Measurements from ENCODE around the gene RLIM. TPM values are rescaled to one million over a fixed set of nuclear protein-coding genes. Genes with fewer than 3 reads are reported as not detected.
A peak's percentile ranks its signal among the peaks of the same experiment; 100 is the strongest.

Gene RLIM
- total RNA-seq, 2 donors from 2014 or later = 25.9 to 46.0 TPM

GRCh38 chrX:74536152-74536831 is 78.1 kb downstream of the RLIM start:
- peak overlapping the region; percentile 78 for H3K4me3 ChIP-seq
- no peaks in the 10 kb centered on the region for H3K27me3 ChIP-seq (replicated peaks; ENCODE audit: insufficient read depth)
- no peaks in the 10 kb centered on the region for H3K9me3 ChIP-seq
- H3K4me1 ChIP-seq (ENCODE audit: control insufficient read depth in 1 of 2, low read depth in 2 of 2) = peaks cover 0 to 12% of the 10 kb centered on the region in 2 donors
- ATAC-seq (ENCODE audit: insufficient number of reproducible peaks, low FRiP score, low read depth) (peak; percentile 77), DNase-seq (ENCODE audit: low spot score) (peak; percentile 60)
- H3K36me3 ChIP-seq = no peaks in the 10 kb centered on the region
- peak overlapping the region; percentile 85 to 93 for H3K27ac ChIP-seq
- peak; percentile 55 for TF ChIP-seq CTCF (IDR thresholded peaks at IDR 0.05)

- H3K27me3 ChIP-seq (replicated peaks; ENCODE audit: insufficient read depth) = no peaks in the 10 kb centered on the region
- ATAC-seq (ENCODE audit: insufficient number of reproducible peaks, low FRiP score, low read depth) = peak; percentile 68
- DNase-seq (ENCODE audit: low spot score) = peak; percentile 28
- no peaks in the 10 kb centered on the region for H3K36me3 ChIP-seq
- no peaks in the 10 kb centered on the region for H3K9me3 ChIP-seq
- peak overlapping the region; percentile 85 to 93 for H3K27ac ChIP-seq
- H3K4me1 ChIP-seq (ENCODE audit: control insufficient read depth in 1 of 2, low read depth in 2 of 2) = peaks cover 0 to 12% of the 10 kb centered on the region in 2 donors
- no peak for TF ChIP-seq CTCF (IDR thresholded peaks at IDR 0.05)
- peak overlapping the region; percentile 78 for H3K4me3 ChIP-seq
These were observed 78.8 kb downstream of the RLIM start for GRCh38 chrX:74535408-74536151.

Other genes with a start within 250 kb of the RLIM start
- gene SLC16A2, start 193.1 kb downstream of the RLIM start, total RNA-seq = 10 to 100 TPM in 1 of 2 donors, 1 to 10 TPM in 1; 7.9 to 11.6 TPM

Measured in thoracic aorta (tissue), 2 donors.